Omental fat pad (tissue), 4 donors: ENCODE data around the gene MED14. TPM values are rescaled to one million over a fixed set of nuclear protein-coding genes. Genes with fewer than 3 reads are reported as not detected.
A peak's percentile ranks its signal among the peaks of the same experiment; 100 is the strongest.

Source experiments
- ATAC-seq: fragments of 150-250 bp; one replicate; pipeline ENCODE4 v1.9.1; 2016; ENCODE audit warnings: mild to moderate bottlenecking, moderate library complexity; ENCODE audit not compliant: low FRiP score
- DNase-seq: peaks from one replicate; pipeline ENCODE4 v3.0.0-alpha.2; 2019; ENCODE audit warnings: low spot score
- total RNA-seq, 4 donors: library from RNA; depleted of rRNA; stranded (reverse); fragments of >200 nt; gene quantifications; one replicate each; pipeline ENCODE4 v1.1.0, GENCODE V29; 2016
- TF ChIP-seq, protein P1 (sequence below), 3 donors: fragments of 450-650 bp; IDR thresholded peaks; one replicate each; pipeline ENCODE4 v1.5.1; 2016 to 2017; ENCODE audit warnings: antibody characterized with exemption in 3 of 3, mild to moderate bottlenecking in 3 of 3, moderate library complexity in 2 of 3

Gene MED14
- total RNA-seq, 4 donors from 2014 or later, result 26.5 to 36.9 (median 32.4) TPM

DNA sequence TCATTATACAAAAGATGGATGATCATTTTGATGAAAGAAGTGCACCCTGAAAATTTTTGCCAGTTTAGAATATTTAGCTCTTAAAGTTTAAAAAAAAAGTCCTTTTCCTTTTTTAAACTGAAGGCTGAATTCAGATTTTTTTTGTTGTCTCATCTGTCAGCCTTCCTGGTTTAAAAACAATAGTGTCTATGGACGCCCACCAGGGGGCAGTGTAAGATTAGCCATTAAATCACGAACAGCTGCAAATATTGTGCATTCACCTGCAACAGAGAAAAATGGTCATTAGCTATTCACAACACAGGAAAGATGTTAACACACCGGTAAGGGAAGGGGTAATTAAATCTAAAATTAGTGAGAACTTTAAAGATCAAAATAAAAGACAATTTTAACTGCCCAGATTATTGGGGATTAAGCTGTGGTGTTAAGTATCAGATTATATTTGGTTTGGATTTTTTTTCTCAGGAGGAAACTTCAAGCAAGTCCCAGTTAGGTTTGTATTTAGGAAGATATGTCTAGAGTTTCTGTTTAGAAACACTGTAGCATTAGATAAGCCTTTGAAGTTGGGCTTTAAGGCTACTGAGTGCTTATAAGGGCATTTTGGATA, 83.6 kb downstream of the MED14 start:
- TF ChIP-seq, protein P1, sequence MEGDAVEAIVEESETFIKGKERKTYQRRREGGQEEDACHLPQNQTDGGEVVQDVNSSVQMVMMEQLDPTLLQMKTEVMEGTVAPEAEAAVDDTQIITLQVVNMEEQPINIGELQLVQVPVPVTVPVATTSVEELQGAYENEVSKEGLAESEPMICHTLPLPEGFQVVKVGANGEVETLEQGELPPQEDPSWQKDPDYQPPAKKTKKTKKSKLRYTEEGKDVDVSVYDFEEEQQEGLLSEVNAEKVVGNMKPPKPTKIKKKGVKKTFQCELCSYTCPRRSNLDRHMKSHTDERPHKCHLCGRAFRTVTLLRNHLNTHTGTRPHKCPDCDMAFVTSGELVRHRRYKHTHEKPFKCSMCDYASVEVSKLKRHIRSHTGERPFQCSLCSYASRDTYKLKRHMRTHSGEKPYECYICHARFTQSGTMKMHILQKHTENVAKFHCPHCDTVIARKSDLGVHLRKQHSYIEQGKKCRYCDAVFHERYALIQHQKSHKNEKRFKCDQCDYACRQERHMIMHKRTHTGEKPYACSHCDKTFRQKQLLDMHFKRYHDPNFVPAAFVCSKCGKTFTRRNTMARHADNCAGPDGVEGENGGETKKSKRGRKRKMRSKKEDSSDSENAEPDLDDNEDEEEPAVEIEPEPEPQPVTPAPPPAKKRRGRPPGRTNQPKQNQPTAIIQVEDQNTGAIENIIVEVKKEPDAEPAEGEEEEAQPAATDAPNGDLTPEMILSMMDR (IDR thresholded peaks at IDR 0.05), result no peak
- DNase-seq (peak; percentile 81), ATAC-seq (no peak)

DNA sequence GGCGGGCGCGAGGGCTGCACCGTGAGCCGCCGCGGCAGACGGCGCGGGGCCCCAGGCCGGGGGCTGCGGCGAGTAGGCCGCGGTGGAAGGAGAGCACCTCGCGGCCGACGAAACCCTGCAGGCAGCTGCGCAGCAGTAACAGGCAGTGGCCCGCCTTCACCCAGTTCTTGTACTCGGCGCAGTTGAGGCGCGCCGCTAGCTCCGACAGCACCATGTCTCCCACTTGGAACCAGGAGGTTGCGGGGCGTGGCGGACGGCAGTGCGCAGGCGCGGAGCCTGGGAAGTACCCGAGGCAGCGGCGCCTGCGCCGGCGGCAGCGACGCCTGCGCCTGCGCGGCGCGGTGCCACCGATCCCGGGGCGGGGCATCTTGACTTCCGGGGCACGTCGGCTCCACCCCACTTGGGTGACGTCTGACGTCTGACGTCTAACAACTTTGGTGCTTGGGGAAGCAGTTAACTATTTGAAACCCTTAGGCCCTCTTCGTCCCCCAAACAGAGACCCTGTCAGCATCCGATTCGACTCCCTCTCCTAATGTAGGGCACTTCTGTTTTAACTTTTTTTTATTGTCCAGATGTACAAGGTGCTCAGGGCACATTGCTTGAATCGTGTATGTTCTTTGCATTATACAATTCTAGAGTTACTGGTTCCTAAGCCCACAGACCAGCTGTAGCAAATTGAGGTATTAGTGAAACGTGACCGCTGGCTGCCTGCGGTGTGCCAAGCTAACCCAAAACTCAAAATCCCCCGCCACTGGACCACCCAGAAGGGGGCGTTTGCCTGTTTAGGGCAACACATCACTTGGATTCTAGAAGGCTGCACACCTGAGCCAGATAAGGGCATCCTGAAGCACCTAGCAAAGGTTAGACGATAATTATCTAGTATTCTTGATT, 87.8 kb downstream of the MED14 start, which contains the start of gene CXorf38:
CXorf38 (minus strand) TSS at position 255 of the 891 bp plus-strand sequence; CDS start at position 214, 41 bp downstream.
- DNase-seq (peak; percentile 80), ATAC-seq (peak; percentile 84)
- TF ChIP-seq, protein P1 (IDR thresholded peaks at IDR 0.05), result no peak

DNA sequence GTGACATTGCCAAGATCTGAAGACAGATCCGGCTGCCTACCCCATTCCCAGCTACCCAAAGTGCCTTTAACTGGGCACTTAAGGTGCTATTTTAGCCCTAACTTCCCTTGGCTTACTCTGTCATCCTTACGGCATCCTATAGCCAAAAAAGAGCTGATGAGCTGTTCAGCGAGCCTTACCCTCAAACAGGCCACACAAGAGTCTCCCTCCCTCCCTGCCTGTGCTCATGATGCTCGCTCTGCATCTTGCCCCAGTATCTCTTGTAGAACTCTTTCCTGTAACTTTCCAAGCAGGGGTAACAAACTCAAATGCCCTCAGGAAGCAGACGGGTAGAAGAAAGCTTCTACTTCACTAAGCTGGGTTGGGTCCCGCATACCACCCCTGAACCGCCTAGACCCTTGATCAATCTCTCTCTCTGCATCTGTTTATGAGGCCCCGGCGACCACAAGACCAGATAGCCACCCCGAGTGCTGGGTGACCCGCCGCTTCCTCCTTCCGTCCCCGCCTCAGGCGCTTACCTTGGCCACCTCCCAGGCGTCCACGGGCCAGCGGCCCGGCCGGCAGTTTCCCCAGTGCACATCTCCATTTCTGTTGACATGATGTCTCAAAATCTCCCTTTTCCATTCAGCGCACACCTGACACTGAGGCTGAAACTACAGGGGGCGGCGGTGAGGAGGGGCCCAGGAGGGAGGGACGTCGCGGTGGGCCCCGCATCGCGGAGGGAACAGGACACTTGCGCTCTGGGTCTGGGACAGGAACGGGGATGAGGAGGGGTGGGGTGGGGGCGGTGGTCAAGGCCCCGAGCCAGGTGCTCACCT, 88.6 kb downstream of the MED14 start:
- ATAC-seq, result peak; percentile 24
- TF ChIP-seq, protein P1 (IDR thresholded peaks at IDR 0.05), result no peak
- no peak for DNase-seq

DNA sequence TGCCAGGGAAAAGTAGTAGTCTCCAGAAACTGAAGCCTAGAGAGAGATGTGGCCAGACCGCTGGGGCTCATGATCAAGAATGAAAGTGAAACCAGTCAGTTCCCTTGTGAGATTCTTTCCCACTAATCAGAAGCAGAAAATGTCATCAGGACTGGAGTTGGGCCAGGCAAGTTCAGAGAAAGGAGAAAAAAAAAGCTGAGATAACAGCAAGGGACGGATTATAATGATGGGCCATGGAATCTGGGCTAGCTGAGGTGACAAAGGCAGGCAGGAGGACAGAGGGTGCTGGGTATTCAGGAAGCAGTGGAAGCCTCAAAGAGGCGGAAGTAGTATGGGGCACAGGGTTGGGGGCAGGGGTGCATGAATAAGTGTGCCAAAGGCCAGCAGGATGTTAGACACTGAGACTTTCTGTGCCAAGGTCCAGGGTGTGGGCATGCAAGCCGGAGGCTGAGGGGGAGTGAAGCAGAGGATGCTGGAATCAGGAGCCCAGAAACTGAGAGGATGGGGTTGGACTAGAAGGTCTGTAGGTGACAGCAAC, 90.5 kb downstream of the MED14 start:
- no peak for ATAC-seq
- TF ChIP-seq, protein P1 (IDR thresholded peaks at IDR 0.05), result no peak
- no peak for DNase-seq

DNA sequence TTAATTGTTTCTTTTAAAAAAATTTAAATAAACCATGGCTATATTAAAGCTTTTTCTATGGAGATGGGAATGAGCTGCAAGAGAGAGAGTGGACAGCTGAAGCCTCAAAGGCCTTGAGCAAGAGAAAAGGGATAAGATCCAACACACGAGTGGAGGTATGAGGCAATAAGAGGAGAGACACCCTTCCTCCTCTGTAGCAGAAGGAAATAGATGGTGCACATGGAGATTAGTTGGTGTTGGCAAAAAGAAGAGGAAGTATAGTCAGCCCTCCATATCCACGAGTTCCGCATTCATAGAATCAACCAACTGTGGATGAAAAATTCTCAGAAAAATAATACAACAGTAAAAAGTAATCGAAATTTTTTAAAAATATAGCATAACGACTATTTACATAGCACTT, 91.2 kb downstream of the MED14 start:
- ATAC-seq (no peak), DNase-seq (no peak)
- TF ChIP-seq, protein P1 (IDR thresholded peaks at IDR 0.05), result no peak

DNA sequence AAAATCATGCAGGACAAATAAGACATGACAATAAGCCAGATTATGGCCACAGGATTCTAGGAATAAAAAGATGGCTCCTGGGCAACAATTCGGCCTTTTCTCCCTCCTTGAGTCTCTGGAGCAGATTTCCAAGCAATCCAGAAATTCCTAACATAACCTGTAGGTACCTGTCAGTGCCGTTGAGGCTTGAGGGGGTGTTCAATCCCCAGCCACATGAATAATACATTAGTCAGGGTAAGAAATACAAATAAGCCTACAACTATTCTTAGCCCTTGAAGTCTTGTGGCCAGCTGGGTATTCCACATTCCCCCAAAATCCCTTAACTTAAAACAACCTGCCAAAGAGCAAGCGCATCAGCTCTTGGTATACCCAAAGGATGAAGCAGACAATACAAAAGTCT, 97.7 kb downstream of the MED14 start:
- DNase-seq (no peak), ATAC-seq (no peak)
- TF ChIP-seq, protein P1 (IDR thresholded peaks at IDR 0.05), result no peak
